Thyroid gland (tissue), 4 donors: ENCODE data around the gene ADAMTS2. TPM values are rescaled to one million over a fixed set of nuclear protein-coding genes. Genes with fewer than 3 reads are reported as not detected.

ENCODE experiments used
- DNase-seq, 2 donors: peaks; one replicate each; pipeline ENCODE4 v3.0.0-alpha.2; 2019
- H3K27ac ChIP-seq, 3 donors: fragments of 200-600 bp; sonication (generic); 1 replicate in 2 of 3; 2 replicates in 1 of 3; pipeline ENCODE4 v1.5.1; 2016 to 2019; ENCODE audit warnings: mild to moderate bottlenecking in 1 of 3, moderate library complexity in 1 of 3
- H3K27me3 ChIP-seq: fragments of 200-600 bp; sonication (generic); one replicate; pipeline ENCODE4 v1.5.1; 2019
- H3K36me3 ChIP-seq, 2 donors: fragments of 200-600 bp; sonication (generic); one replicate each; pipeline ENCODE4 v1.5.1; 2016 to 2019
- H3K4me1 ChIP-seq, 2 donors: fragments of 200-600 bp; sonication (generic); one replicate each; pipeline ENCODE4 v1.5.1; 2017 to 2019
- H3K4me3 ChIP-seq, 3 donors: fragments of 200-600 bp; sonication (generic); replicated peaks in 1 of 3; 1 replicate in 2 of 3; 2 replicates in 1 of 3; pipeline ENCODE4 v1.5.1; 2016; ENCODE audit warnings: mild to moderate bottlenecking in 1 of 3
- H3K9me3 ChIP-seq: fragments of 200-600 bp; sonication (generic); one replicate; pipeline ENCODE4 v1.5.1; 2017
- POLR2A ChIP-seq, 2 donors: fragments of 450-650 bp; IDR thresholded peaks; one replicate each; pipeline ENCODE4 v1.6.1; 2017; ENCODE audit warnings: antibody characterized with exemption in 2 of 2, mild to moderate bottlenecking in 2 of 2, moderate library complexity in 1 of 2
- whole genome bisulfite sequencing, 2 donors: methylation state at CpG; one replicate each; pipeline ENCODE4 v1.1.5; 2017; 5-methylcytosine and 5-hydroxymethylcytosine counted together
- intact Hi-C: fragments of 100-400 bp; cut with DNase I; formaldehyde crosslinking; loops from one replicate; pipeline ENCODE4 v1.15.1; 2023
- total RNA-seq, 4 donors: library from RNA; depleted of rRNA; stranded (reverse); fragments of >200 nt; gene quantifications; one replicate each; pipeline ENCODE4 v1.2.3, GENCODE V29; 2016
- TF ChIP-seq, protein P1 (sequence below), 6 experiments: fragments of 200-600 bp in 3 of 6; fragments of 450-650 bp in 3 of 6; sonication (generic) in 3 of 6; IDR thresholded peaks; one replicate each; pipeline ENCODE4 v1.5.1; 2016 to 2019; ENCODE audit warnings: antibody characterized with exemption in 6 of 6, mild to moderate bottlenecking in 2 of 6, inconsistent platforms in 1 of 6, moderate library complexity in 1 of 6

Gene ADAMTS2
- total RNA-seq, 4 donors from 2014 or later = 3.5 to 16.2 (median 7.3) TPM

DNA sequence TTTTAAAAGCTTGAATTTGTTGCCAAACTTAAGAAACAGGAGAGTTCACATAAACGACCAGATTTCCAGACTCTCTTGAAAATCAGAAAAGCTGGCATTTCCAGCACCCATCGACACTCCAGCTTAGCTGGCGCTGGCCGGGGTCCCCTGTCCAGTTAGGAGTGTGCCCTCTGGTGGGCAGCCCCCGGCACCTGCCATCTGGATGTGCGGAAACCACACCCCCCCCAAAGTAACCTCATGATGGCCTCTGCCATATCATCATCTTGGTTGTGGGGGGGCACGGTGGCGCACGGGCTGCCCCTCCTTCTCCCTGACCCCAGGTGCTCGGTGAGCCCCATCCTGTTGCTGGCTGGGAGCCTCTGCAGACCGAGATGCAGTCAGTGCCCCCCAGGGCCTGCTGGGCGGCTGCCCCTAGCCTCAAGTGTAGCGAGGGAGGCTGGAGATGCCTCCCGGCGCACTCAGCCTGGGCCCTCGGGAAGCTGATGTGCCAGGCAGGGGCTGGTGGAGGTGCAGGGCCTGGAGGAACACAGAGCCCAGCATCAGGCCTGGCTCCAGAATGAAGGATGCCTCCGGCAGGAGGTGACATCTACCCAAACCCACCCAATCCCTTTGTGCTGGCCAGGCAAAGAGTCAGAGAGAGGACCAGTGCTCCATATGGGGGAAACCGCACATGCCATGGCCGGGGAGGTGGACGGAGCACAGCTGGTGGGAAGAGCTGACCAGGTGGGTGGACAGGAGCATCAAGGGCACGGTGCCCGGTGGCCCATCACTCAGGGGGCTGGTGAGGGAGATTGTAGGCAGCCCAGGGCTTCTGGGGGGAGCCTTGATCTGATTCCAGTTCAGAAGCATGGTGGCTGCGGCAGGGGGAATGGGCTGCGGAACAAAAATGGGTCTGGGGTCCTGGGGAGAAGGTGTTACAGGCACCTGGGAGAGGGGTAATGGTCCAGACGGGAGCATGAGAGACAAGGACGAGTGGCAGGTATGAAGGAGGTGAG, 70.6 kb downstream of the ADAMTS2 start:
- no peak for DNase-seq
- H3K4me1 ChIP-seq = peaks cover 0 to 43% of the 10 kb centered on the region in 2 donors
- intact Hi-C loops = no loop called here

DNA sequence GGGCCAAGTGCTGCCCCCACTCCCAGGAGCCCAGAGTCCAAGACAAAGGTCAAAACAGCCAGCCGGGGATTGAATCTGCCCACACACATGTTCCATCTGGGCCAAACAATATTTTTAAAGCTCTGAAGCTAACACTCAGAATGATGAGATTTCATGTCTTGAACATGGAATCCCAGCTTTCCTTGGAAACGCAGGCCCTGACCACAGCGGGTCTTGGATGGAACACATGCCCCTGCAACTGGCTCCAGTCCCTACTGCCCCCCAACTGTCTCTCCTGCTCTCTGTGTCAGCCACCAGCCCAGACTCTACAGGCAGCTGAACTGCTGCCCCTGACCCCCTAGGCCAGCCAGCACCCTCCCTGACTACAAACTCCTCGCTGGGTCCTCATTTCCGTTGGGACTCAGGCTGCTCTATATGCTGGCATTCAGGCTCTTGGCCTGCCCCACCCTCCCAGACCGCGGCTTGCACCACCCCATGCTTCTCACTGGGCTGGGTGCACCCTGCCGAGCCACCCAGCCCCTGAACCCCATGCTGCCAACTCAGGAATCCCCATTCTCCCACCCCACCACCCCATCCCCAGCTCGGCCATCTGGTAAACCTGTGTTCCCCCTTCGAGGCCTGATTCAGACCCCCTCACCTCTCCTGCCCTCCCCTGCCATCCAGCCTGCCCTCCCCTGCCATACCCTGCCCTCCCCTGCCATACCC, 71.7 kb downstream of the ADAMTS2 start:
- TF ChIP-seq, protein P1, sequence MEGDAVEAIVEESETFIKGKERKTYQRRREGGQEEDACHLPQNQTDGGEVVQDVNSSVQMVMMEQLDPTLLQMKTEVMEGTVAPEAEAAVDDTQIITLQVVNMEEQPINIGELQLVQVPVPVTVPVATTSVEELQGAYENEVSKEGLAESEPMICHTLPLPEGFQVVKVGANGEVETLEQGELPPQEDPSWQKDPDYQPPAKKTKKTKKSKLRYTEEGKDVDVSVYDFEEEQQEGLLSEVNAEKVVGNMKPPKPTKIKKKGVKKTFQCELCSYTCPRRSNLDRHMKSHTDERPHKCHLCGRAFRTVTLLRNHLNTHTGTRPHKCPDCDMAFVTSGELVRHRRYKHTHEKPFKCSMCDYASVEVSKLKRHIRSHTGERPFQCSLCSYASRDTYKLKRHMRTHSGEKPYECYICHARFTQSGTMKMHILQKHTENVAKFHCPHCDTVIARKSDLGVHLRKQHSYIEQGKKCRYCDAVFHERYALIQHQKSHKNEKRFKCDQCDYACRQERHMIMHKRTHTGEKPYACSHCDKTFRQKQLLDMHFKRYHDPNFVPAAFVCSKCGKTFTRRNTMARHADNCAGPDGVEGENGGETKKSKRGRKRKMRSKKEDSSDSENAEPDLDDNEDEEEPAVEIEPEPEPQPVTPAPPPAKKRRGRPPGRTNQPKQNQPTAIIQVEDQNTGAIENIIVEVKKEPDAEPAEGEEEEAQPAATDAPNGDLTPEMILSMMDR (IDR thresholded peaks at IDR 0.05) = no peak
- no peak for TF ChIP-seq POLR2A (IDR thresholded peaks at IDR 0.05)
- no peak for DNase-seq
- H3K36me3 ChIP-seq = no peaks in the 10 kb centered on the region
- peak overlapping the region in 1 of 3 donors; percentile 3 for H3K27ac ChIP-seq
- H3K4me1 ChIP-seq = peaks cover 0 to 43% of the 10 kb centered on the region in 2 donors
- 66 to 77% methylated on average over 9 of the region's 10 CpGs for WGBS, 2 donors
- intact Hi-C loops = no loop called here
- H3K27me3 ChIP-seq = no peaks in the 10 kb centered on the region
- H3K4me3 ChIP-seq = no peak overlapping the region
- H3K9me3 ChIP-seq = no peaks in the 10 kb centered on the region

More for the DNA sequence above, 70.6 kb downstream of the ADAMTS2 start:
- 88 to 89% methylated on average over 14 to 17 of the region's 26 CpGs for WGBS, 2 donors
- Histone ChIP-seq H3K27ac (peak overlapping the region in 2 of 3 donors; percentile 28 to 56), H3K27me3 (no peaks in the 10 kb centered on the region), H3K36me3 (no peaks in the 10 kb centered on the region), H3K4me3 (no peak overlapping the region), H3K9me3 (no peaks in the 10 kb centered on the region)
- TF ChIP-seq, protein P1 (IDR thresholded peaks at IDR 0.05) = no peak
- no peak for TF ChIP-seq POLR2A (IDR thresholded peaks at IDR 0.05)

DNA sequence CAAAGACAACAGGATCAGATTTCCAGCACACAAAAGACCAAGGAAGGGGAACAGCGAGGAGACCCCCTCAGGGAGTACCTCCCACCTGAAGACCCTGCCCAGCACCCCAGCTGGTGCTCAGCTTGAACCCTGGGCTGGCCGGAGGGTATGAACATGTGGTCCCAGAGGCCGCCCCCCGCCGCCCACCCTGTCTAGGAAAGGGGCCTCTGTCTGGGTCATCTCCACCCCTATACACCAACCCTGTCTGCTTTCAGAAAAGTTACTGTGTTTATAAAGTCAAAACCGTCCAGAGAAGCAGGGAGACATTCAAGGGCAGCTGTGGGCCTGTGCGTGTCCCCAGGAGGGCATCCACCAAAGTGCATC, 72.2 kb downstream of the ADAMTS2 start:
- Histone ChIP-seq H3K4me3 (no peak overlapping the region), H3K9me3 (no peaks in the 10 kb centered on the region), H3K27ac (peak overlapping the region in 1 of 3 donors; percentile 3), H3K36me3 (no peaks in the 10 kb centered on the region), H3K4me1 (peaks cover 0 to 43% of the 10 kb centered on the region in 2 donors), H3K27me3 (no peaks in the 10 kb centered on the region)
- 94% methylated on average over 6 of the region's 7 CpGs; no CpG with 5 or more reads in 1 of the 2 donors for WGBS, 2 donors
- intact Hi-C loops = no loop called here
- DNase-seq = no peak
- TF ChIP-seq, protein P1 (IDR thresholded peaks at IDR 0.05) = no peak
- TF ChIP-seq POLR2A (IDR thresholded peaks at IDR 0.05) = no peak

DNA sequence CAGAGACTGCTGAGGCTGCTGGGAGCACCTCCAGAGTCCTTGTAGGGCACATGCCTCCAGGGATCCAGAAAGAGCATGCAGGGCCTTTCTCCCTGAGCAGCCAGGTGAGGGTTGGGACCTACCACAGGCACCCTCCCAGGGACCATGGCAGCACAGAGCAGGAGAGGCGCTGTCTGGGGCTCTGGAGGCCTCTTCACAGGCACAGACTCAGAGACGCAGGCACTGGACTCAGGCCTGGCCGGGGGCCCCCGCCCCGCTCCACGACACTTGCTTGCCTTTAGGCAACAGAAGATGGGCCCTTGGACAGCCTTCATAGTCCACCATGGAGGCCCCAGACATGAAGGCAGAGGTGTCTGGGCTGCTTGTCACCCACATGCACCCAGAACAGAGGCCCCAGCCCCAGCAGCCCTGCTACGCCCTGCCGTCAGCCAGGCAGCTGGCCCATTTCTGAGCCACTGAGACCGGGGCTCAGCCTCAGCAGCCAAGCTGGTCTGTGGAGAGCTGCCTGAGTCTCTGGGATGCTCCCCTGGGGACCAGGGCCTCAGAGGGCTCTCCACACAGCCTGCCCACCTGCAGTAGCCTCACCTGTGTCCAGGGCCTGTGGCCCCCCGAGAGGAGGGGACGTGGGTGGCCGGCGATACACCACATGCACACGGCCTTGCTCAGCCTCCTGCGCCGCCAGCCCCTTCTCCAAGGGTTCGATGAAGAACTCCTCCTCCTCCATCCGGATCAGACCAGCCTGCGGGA, 72.8 kb downstream of the ADAMTS2 start:
- intact Hi-C loops = no loop called here
- Histone ChIP-seq H3K27me3 (no peaks in the 10 kb centered on the region), H3K4me3 (no peak overlapping the region), H3K36me3 (no peaks in the 10 kb centered on the region), H3K27ac (peak overlapping the region in 1 of 3 donors; percentile 3), H3K4me1 (peaks cover 0 to 43% of the 10 kb centered on the region in 2 donors), H3K9me3 (no peaks in the 10 kb centered on the region)
- no peak for DNase-seq
- WGBS, 2 donors = 72 to 77% methylated on average over 12 to 14 of the region's 19 CpGs
- TF ChIP-seq, protein P1 (IDR thresholded peaks at IDR 0.05) = no peak
- no peak for TF ChIP-seq POLR2A (IDR thresholded peaks at IDR 0.05)
